K562 (cell line): ENCODE measurements around the gene GAS2L2. TPM values are rescaled to one million over a fixed set of nuclear protein-coding genes. Genes with fewer than 3 reads are reported as not detected.

ENCODE experiments used
- C11orf30 ChIP-seq: fragments of 450-650 bp; IDR thresholded peaks from 2 replicates; pipeline ENCODE4 v1.6.1; 2016; ENCODE audit warnings: low read depth, mild to moderate bottlenecking
- CBX1 ChIP-seq: sonication (generic); IDR thresholded peaks from 2 replicates; pipeline ENCODE4 v1.6.1; 2016; ENCODE audit warnings: antibody characterized with exemption, low read depth, mild to moderate bottlenecking
- CSDE1 ChIP-seq, 2 experiments: fragments of 450-650 bp; IDR thresholded peaks; 2 replicates each; pipeline ENCODE4 v1.6.1; 2016; ENCODE audit warnings: mild to moderate bottlenecking in 1 of 2
- GABPB1 ChIP-seq: sonication (generic); formaldehyde crosslinking; IDR thresholded peaks from 2 replicates; pipeline ENCODE4 v1.8.0; 2022; ENCODE audit warnings: mild to moderate bottlenecking, missing genetic modification reagents
- HDAC8 ChIP-seq: fragments of 450-650 bp; IDR thresholded peaks from 2 replicates; pipeline ENCODE4 v1.6.1; 2016; ENCODE audit warnings: mild to moderate bottlenecking, missing genetic modification characterization, moderate library complexity, missing compliant biosample characterization
- MEIS2 ChIP-seq: fragments of 450-650 bp; IDR thresholded peaks from 2 replicates; pipeline ENCODE4 v1.6.1; 2014; ENCODE audit warnings: mild to moderate bottlenecking; ENCODE audit not compliant: partially characterized antibody
- MYC ChIP-seq, 2 experiments: fragments of 250-450 bp in 1 of 2; sonication (Bioruptor Pico) in 1 of 2; IDR thresholded peaks; 2 replicates each; pipeline versions ENCODE4 v1.5.1 to v1.6.1; 2012 to 2021; ENCODE audit warnings: low read depth in 2 of 2, borderline replicate concordance in 1 of 2, improper control_type of control experiment in 1 of 2, low read length in 1 of 2, mild to moderate bottlenecking in 1 of 2, moderate library complexity in 1 of 2
- NFIC ChIP-seq: fragments of 450-650 bp; IDR thresholded peaks from 2 replicates; pipeline ENCODE4 v1.6.1; 2017; ENCODE audit warnings: mild to moderate bottlenecking, inconsistent platforms
- NR2C2 ChIP-seq, 2 experiments: fragments of 200-800 bp in 1 of 2; sonication (Bioruptor generic) in 1 of 2; sonication (generic) in 1 of 2; formaldehyde crosslinking in 1 of 2; IDR thresholded peaks; 2 replicates each; pipeline versions ENCODE4 v1.6.1 to v1.8.0; 2016 to 2022; ENCODE audit warnings: mild to moderate bottlenecking in 1 of 2, missing compliant biosample characterization in 1 of 2, missing genetic modification characterization in 1 of 2, missing genetic modification reagents in 1 of 2
- NRF1 ChIP-seq, 2 experiments: fragments of 450-650 bp; IDR thresholded peaks in 1 of 2; conservative IDR thresholded peaks in 1 of 2; 2 replicates each; pipeline ENCODE4 v1.6.1; 2014; ENCODE audit warnings: mild to moderate bottlenecking in 2 of 2
- OTX1 ChIP-seq: fragments of 450-650 bp; formaldehyde crosslinking; IDR thresholded peaks from 2 replicates; pipeline ENCODE4 v1.4.0; 2022; ENCODE audit warnings: mild to moderate bottlenecking
- RBFOX2 ChIP-seq: fragments of 200-400 bp; formaldehyde crosslinking; IDR thresholded peaks from 2 replicates; pipeline ENCODE4 v1.6.1; 2017; ENCODE audit warnings: low read depth, mild to moderate bottlenecking, low read length, moderate library complexity
- RBM14 ChIP-seq: fragments of 200-400 bp; formaldehyde crosslinking; IDR thresholded peaks from 2 replicates; pipeline ENCODE4 v1.6.1; 2018; ENCODE audit warnings: low read depth, mild to moderate bottlenecking, low read length, moderate library complexity, borderline replicate concordance; ENCODE audit not compliant: insufficient read depth
- RBM34 ChIP-seq: fragments of 200-400 bp; formaldehyde crosslinking; IDR thresholded peaks from 2 replicates; pipeline ENCODE4 v1.6.1; 2018; ENCODE audit warnings: low read length, borderline replicate concordance; ENCODE audit not compliant: insufficient read depth
- SIN3B ChIP-seq: fragments of 450-650 bp; IDR thresholded peaks from 2 replicates; pipeline ENCODE4 v1.6.1; 2017; ENCODE audit warnings: low read depth, mild to moderate bottlenecking, moderate library complexity
- SMAD4 ChIP-seq: fragments of 250-450 bp; sonication (Bioruptor Pico); conservative IDR thresholded peaks from 2 replicates; pipeline ENCODE4 v1.8.0; 2021; ENCODE audit warnings: inconsistent platforms, mild to moderate bottlenecking, moderate library complexity
- SMC3 ChIP-seq: conservative IDR thresholded peaks from 2 replicates; pipeline ENCODE4 v1.6.1; 2011; ENCODE audit warnings: low read depth, low read length, improper control_type of control experiment; ENCODE audit not compliant: insufficient read depth
- TAF15 ChIP-seq: fragments of 200-400 bp; formaldehyde crosslinking; IDR thresholded peaks from 2 replicates; pipeline ENCODE4 v1.6.1; 2017; ENCODE audit warnings: mild to moderate bottlenecking, low read depth, low read length, moderate library complexity
- U2AF1 ChIP-seq: fragments of 200-400 bp; formaldehyde crosslinking; optimal IDR thresholded peaks from 2 replicates; pipeline ENCODE3; 2017; ENCODE audit warnings: mild to moderate bottlenecking, low read depth, low read length, moderate library complexity
- WHSC1 ChIP-seq: IDR thresholded peaks from one replicate; pipeline ENCODE4 v1.6.1; 2012; ENCODE audit warnings: low read length, control low read depth, inconsistent platforms
- ZNF431 ChIP-seq: sonication (generic); formaldehyde crosslinking; IDR thresholded peaks from 2 replicates; pipeline ENCODE4 v1.8.0; 2022; ENCODE audit warnings: mild to moderate bottlenecking, missing genetic modification reagents
- ZNF668 ChIP-seq: fragments of 250-450 bp; sonication (Bioruptor Pico); IDR thresholded peaks from 2 replicates; pipeline ENCODE4 v1.8.0; 2022; ENCODE audit warnings: mild to moderate bottlenecking, inconsistent platforms
- ZNF79 ChIP-seq: fragments of 250-450 bp; sonication (Bioruptor Pico); IDR thresholded peaks from 2 replicates; pipeline ENCODE4 v1.4.0; 2020; ENCODE audit warnings: low read depth, mild to moderate bottlenecking, moderate library complexity
- polyA plus RNA-seq, 8 experiments: library from polyadenylated mRNA; depleted of rRNA in 4 of 8; stranded (reverse) in 5 of 8; unstranded in 3 of 8; fragments of >200 nt; fragmentation: Nextera tagmentation in 2 of 8; fragmentation: Illumina TruSeq in 1 of 8; extraction: Ambion mirVana in 2 of 8; extraction: Trizol in 1 of 8; gene quantifications; 2 replicates each; pipeline versions ENCODE4 v1.2.1 to v1.2.3, GENCODE V29; 2011 to 2014; ENCODE audit warnings: inconsistent platforms in 1 of 8, missing spikeins in 1 of 8
- total RNA-seq, 7 experiments: library from RNA; depleted of rRNA in 6 of 7; stranded (reverse); fragments of >200 nt in 6 of 7; fragmentation: Illumina TruSeq in 2 of 7; extraction: Trizol in 2 of 7; gene quantifications; 2 replicates each; pipeline versions ENCODE4 v1.2.1 to v1.2.3, GENCODE V29; 2011 to 2021; ENCODE audit warnings: low replicate concordance in 1 of 7
- TF ChIP-seq, protein P1 (sequence below), 2 experiments: fragments of 450-650 bp in 1 of 2; sonication (generic) in 1 of 2; formaldehyde crosslinking in 1 of 2; IDR thresholded peaks in 1 of 2; conservative IDR thresholded peaks in 1 of 2; 2 replicates each; pipeline versions ENCODE4 v1.6.1 to v1.8.1; 2016 to 2023; ENCODE audit warnings: mild to moderate bottlenecking in 2 of 2, moderate library complexity in 2 of 2, inconsistent platforms in 1 of 2, missing genetic modification reagents in 1 of 2
- TF ChIP-seq, protein P2 (sequence below): IDR thresholded peaks from 3 replicates; pipeline ENCODE4 v1.6.1; 2011; ENCODE audit warnings: borderline replicate concordance, mild to moderate bottlenecking; ENCODE audit not compliant: insufficient read length, insufficient read depth

GAS2L2 gene
- total and polyA plus RNA-seq, 9 of the 15 experiments (the other 6 are each of a cell fraction or from before 2014, with no cell fraction given) = not detected

GRCh38 chr17:35764123-35764991 is 11.3 kb upstream of the GAS2L2 start (continued):
- TF ChIP-seq GABPB1 (CRISPR knock-in tag) (peak; percentile 54; the same call in 1 of the 2 replicates), CSDE1 (IDR thresholded peaks at IDR 0.05) (no peak), TAF15 (no peak), WHSC1 (no peak), ZNF79 (CRISPR knock-in tag) (no peak), ZNF668 (CRISPR knock-in tag) (no peak), RBFOX2 (peak; percentile 47), SMC3 (peak; percentile 93), SIN3B (0 out of 2 replicates have a peak, but pooled peaks have one; percentile 35), NR2C2 (CRISPR knock-in tag; IDR thresholded peaks at IDR 0.05) (no peak), NR2C2 (tag; IDR thresholded peaks at IDR 0.05) (0 out of 2 replicates have a peak, but pooled peaks have one; percentile 26), MYC (IDR thresholded peaks at IDR 0.05; ENCODE audit: low read depth, low read length) (no peak; the same call in 1 of the 2 replicates), MYC (CRISPR knock-in tag; IDR thresholded peaks at IDR 0.05; ENCODE audit: borderline replicate concordance, low read depth) (no peak), NRF1 (conservative IDR thresholded peaks at IDR 0.05 in 1 of 2, IDR thresholded peaks at IDR 0.05 in 1 of 2) (peak; percentile 62 to 72), MEIS2 (peak; percentile 6), ZNF431 (0 out of 2 replicates have a peak, but pooled peaks have one; percentile 25), CBX1 (0 out of 2 replicates have a peak, but pooled peaks have one; percentile 31), U2AF1 (peak; percentile 53), RBM14 (0 out of 2 replicates have a peak, but pooled peaks have one; percentile 34), RBM34 (peak; percentile 78; the same call in 1 of the 2 replicates), C11orf30 (no peak), SMAD4 (CRISPR knock-in tag) (peak; percentile 67; the same call in 1 of the 2 replicates), OTX1 (CRISPR knock-in tag) (no peak), NFIC (peak; percentile 38; the same call in 1 of the 2 replicates), HDAC8 (0 out of 2 replicates have a peak, but pooled peaks have one; percentile 57)
- TF ChIP-seq, protein P1, sequence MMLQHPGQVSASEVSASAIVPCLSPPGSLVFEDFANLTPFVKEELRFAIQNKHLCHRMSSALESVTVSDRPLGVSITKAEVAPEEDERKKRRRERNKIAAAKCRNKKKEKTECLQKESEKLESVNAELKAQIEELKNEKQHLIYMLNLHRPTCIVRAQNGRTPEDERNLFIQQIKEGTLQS (IDR thresholded peaks at IDR 0.05) = no peak
- TF ChIP-seq, protein P1 (CRISPR knock-in tag; conservative IDR thresholded peaks at IDR 0.05) = no peak
- TF ChIP-seq, protein P2, sequence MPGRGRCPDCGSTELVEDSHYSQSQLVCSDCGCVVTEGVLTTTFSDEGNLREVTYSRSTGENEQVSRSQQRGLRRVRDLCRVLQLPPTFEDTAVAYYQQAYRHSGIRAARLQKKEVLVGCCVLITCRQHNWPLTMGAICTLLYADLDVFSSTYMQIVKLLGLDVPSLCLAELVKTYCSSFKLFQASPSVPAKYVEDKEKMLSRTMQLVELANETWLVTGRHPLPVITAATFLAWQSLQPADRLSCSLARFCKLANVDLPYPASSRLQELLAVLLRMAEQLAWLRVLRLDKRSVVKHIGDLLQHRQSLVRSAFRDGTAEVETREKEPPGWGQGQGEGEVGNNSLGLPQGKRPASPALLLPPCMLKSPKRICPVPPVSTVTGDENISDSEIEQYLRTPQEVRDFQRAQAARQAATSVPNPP = no peak
